Measurements from ENCODE around the gene SERPINC1. TPM values are rescaled to one million over a fixed set of nuclear protein-coding genes. Genes with fewer than 3 reads are reported as not detected.

Gene SERPINC1
- total and polyA plus RNA-seq, 10 of the 15 experiments (the other 5 are each of a cell fraction or from before 2014, with no cell fraction given): 0.11 to 0.44 TPM; not detected in 8

- in situ Hi-C loops (cut with MboI) (no loop called here), intact Hi-C loops (cut with micrococcal nuclease; ENCODE audit: unreplicated experiment) (no loop called here)
- Histone ChIP-seq H3K79me2 (ENCODE audit: control insufficient read depth, insufficient read depth, low read length) (no peaks in the 10 kb centered on the region), H3K27ac (ENCODE audit: control insufficient read depth, insufficient read depth) (no peak overlapping the region), H3K27me3 (replicated peaks in 1 of 2; ENCODE audit: control insufficient read depth in 2 of 2, insufficient read depth in 2 of 2, low read length in 1 of 2) (no peaks in the 10 kb centered on the region), H3K4me1 (ENCODE audit: control insufficient read depth, insufficient read depth, low read length) (no peaks in the 10 kb centered on the region), H3K4me2 (ENCODE audit: control insufficient read depth, insufficient read depth) (no peak overlapping the region), H3K4me3 (no peak overlapping the region), H3K36me3 (ENCODE audit: control insufficient read depth in 2 of 2, insufficient read depth in 2 of 2, low read length in 1 of 2) (peaks cover 8 to 36% of the 10 kb centered on the region in 2 experiments), H2AFZ (ENCODE audit: control insufficient read depth, low read depth, low read length) (no peak overlapping the region), H3K9ac (ENCODE audit: control insufficient read depth, insufficient read depth, low read length) (no peak overlapping the region), H4K20me1 (ENCODE audit: control insufficient read depth, insufficient read depth) (no peaks in the 10 kb centered on the region), H3K9me3 (replicated peaks; ENCODE audit: control insufficient read depth, insufficient read depth, low read length) (no peaks in the 10 kb centered on the region)
- SMC1A ChIA-PET (ENCODE audit: uncharacterized antibody, unreplicated experiment): interaction anchor here (1.4 kb wide), 1 partner anchor 10 kb away, joined by 4 read pairs; no protein-coding TSS in a partner anchor
- BruUV-seq (replicated peaks): no TSS peak
- no peak for TF ChIP-seq EED (IDR thresholded peaks at IDR 0.05; ENCODE audit: low read depth)
- TF ChIP-seq STAT1 (conservative IDR thresholded peaks at IDR 0.05): no peak
- no peak for TF ChIP-seq CHD1 (IDR thresholded peaks at IDR 0.05; ENCODE audit: low read depth, low read length)
- no peak for TF ChIP-seq E4F1 (IDR thresholded peaks at IDR 0.05; ENCODE audit: borderline replicate concordance, partially characterized antibody)
- TF ChIP-seq ZZZ3 (IDR thresholded peaks at IDR 0.05; ENCODE audit: control insufficient read depth, insufficient read length, low read depth): no peak
- no peak for TF ChIP-seq MYB (IDR thresholded peaks at IDR 0.05; ENCODE audit: borderline replicate concordance, low read depth, low read length)
- no peak for TF ChIP-seq NFXL1 (IDR thresholded peaks at IDR 0.05; ENCODE audit: borderline replicate concordance)
- TF ChIP-seq ZNF24 (IDR thresholded peaks at IDR 0.05): no peak
- no peak for TF ChIP-seq GATAD2B (conservative IDR thresholded peaks at IDR 0.05; ENCODE audit: low read depth)
- no peak for TF ChIP-seq KDM1A (IDR thresholded peaks at IDR 0.05; ENCODE audit: borderline replicate concordance)
- TF ChIP-seq SIX5 (IDR thresholded peaks at IDR 0.05; ENCODE audit: low read depth, low read length, severe bottlenecking): no peak
- TF ChIP-seq FOXK2 (IDR thresholded peaks at IDR 0.05): no peak
- TF ChIP-seq EZH2 (IDR thresholded peaks at IDR 0.05; ENCODE audit: borderline replicate concordance, control insufficient read depth, low read depth, low read length): no peak
- TF ChIP-seq POLR2A (IDR thresholded peaks at IDR 0.05; ENCODE audit: low read depth, low read length): no peak
- no peak for TF ChIP-seq CBFB (IDR thresholded peaks at IDR 0.05; ENCODE audit: low read depth)
- no peak for TF ChIP-seq CBX3 (IDR thresholded peaks at IDR 0.05; ENCODE audit: borderline replicate concordance, low read depth)
- POLR2A ChIA-PET: no interaction called here
- FAIRE-seq: no peak
- no peak for DNase-seq (ENCODE audit: low read depth, low spot score)
- RAD21 ChIA-PET (ENCODE audit: unreplicated experiment): no interaction called here
- no peak for ATAC-seq
- 90% methylated on average over 5 of the region's 5 CpGs for WGBS (ENCODE audit: insufficient coverage, insufficient replicate concordance, low lambda C conversion rate, missing lambda C conversion rate)
- CTCF ChIA-PET: no interaction called here
These were observed 43.5 kb upstream of the SERPINC1 start for GRCh38 chr1:173960625-173961024.

Measured in GM12878 (cell line).